Erythroblast (primary cell): Measurements from ENCODE around the gene TMEM108.

Experiments
- GATA1 ChIP-seq: IDR thresholded peaks from 2 replicates; pipeline ENCODE4 v1.6.1; 2011; ENCODE audit warnings: low read depth, mild to moderate bottlenecking, control low read depth, low read length, moderate library complexity
- POLR2A ChIP-seq: IDR thresholded peaks from 2 replicates; pipeline ENCODE4 v1.6.1; 2011; ENCODE audit warnings: mild to moderate bottlenecking, low read length

GRCh38 chr3:133387341-133387740, 349.1 kb downstream of the TMEM108 start:
- TF ChIP-seq POLR2A = no peak
- no peak for TF ChIP-seq GATA1
